Measurements from ENCODE around the gene ZNF148.

ZNF148 gene

DNA sequence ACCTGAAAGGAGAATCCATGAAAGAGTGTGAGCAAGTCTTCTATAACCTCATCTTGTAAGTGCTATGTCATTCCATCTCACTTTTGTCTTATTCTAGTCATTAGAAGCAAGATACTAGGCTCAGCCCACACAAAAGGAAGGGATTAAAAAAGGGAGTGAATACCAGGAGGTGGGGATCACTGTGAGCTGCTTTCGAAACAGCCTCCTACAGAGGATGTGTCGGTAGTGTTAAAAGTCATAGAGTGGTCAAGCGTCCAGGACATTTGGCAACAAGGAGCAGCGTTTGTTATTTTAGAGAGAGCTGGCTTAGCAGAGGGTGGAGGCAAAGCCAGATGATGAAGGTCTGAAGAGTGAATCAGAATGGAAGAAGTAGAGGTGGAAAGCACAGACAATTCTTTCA, 11.7 kb upstream of the ZNF148 start:
- no peaks in the 10 kb centered on the region for H4K20me1 ChIP-seq (ENCODE audit: control insufficient read depth, insufficient read depth, low read depth, low read length)
- TF ChIP-seq EZH2phosphoT487 (IDR thresholded peaks at IDR 0.05; ENCODE audit: borderline replicate concordance, low read length), result no peak
- TF ChIP-seq, protein P1, sequence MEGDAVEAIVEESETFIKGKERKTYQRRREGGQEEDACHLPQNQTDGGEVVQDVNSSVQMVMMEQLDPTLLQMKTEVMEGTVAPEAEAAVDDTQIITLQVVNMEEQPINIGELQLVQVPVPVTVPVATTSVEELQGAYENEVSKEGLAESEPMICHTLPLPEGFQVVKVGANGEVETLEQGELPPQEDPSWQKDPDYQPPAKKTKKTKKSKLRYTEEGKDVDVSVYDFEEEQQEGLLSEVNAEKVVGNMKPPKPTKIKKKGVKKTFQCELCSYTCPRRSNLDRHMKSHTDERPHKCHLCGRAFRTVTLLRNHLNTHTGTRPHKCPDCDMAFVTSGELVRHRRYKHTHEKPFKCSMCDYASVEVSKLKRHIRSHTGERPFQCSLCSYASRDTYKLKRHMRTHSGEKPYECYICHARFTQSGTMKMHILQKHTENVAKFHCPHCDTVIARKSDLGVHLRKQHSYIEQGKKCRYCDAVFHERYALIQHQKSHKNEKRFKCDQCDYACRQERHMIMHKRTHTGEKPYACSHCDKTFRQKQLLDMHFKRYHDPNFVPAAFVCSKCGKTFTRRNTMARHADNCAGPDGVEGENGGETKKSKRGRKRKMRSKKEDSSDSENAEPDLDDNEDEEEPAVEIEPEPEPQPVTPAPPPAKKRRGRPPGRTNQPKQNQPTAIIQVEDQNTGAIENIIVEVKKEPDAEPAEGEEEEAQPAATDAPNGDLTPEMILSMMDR (IDR thresholded peaks at IDR 0.05; ENCODE audit: low read depth, low read length, poor library complexity, severe bottlenecking), result no peak
- H3K4me3 ChIP-seq (ENCODE audit: low read length), result no peak overlapping the region
- H3F3A ChIP-seq (ENCODE audit: control insufficient read depth, insufficient read depth), result no peaks in the 10 kb centered on the region
- H3K27ac ChIP-seq (ENCODE audit: low read depth, low read length), result no peak overlapping the region
- no peaks in the 10 kb centered on the region for H3K79me2 ChIP-seq (ENCODE audit: control insufficient read depth, low read length)
- no peaks in the 10 kb centered on the region for H3K4me1 ChIP-seq (ENCODE audit: control insufficient read depth, low read length)
- H3K9me2 ChIP-seq (replicated peaks; ENCODE audit: control insufficient read depth, low read length), result no peaks in the 10 kb centered on the region
- no peak overlapping the region for H3K4me2 ChIP-seq (ENCODE audit: low read length)
- H3K36me3 ChIP-seq (ENCODE audit: control insufficient read depth, low read length), result no peaks in the 10 kb centered on the region
- H3K27me3 ChIP-seq (ENCODE audit: control insufficient read depth, low read length), result peaks cover 9% of the 10 kb centered on the region
- no peaks in the 10 kb centered on the region for H3K9me3 ChIP-seq (ENCODE audit: control insufficient read depth, insufficient read depth, low read length)

DNA sequence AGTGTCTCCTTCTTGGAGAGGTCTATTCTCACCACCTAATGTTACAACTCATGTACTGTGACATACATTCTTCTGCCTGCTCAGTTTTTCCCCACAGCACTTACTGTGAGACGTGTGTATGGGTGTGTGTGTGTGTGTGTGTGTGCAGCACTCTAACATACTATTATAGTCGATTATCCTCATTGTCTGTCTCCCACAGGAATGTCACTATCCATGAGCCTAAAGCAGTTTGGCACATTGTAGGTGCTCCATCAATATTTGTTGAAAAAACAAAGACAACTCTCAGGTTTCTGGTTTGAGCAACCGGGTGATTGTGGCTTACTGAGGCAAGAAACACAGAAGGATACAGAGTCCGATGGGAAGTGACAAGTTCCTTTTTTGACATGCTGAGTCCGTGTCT, 8.6 kb upstream of the ZNF148 start:
- H3K9me3 ChIP-seq (ENCODE audit: control insufficient read depth, insufficient read depth, low read length), result no peaks in the 10 kb centered on the region
- no peak overlapping the region for H3K4me3 ChIP-seq (ENCODE audit: low read length)
- no peaks in the 10 kb centered on the region for H3K4me1 ChIP-seq (ENCODE audit: control insufficient read depth, low read length)
- H3K4me2 ChIP-seq (ENCODE audit: low read length), result no peak overlapping the region
- no peaks in the 10 kb centered on the region for H3K79me2 ChIP-seq (ENCODE audit: control insufficient read depth, low read length)
- H3K36me3 ChIP-seq (ENCODE audit: control insufficient read depth, low read length), result no peaks in the 10 kb centered on the region
- peaks cover 9% of the 10 kb centered on the region for H3K27me3 ChIP-seq (ENCODE audit: control insufficient read depth, low read length)
- no peaks in the 10 kb centered on the region for H3K9me2 ChIP-seq (replicated peaks; ENCODE audit: control insufficient read depth, low read length)
- H4K20me1 ChIP-seq (ENCODE audit: control insufficient read depth, insufficient read depth, low read depth, low read length), result no peaks in the 10 kb centered on the region
- no peak for TF ChIP-seq EZH2phosphoT487 (IDR thresholded peaks at IDR 0.05; ENCODE audit: borderline replicate concordance, low read length)
- TF ChIP-seq, protein P1 (IDR thresholded peaks at IDR 0.05; ENCODE audit: low read depth, low read length, poor library complexity, severe bottlenecking), result no peak
- no peak overlapping the region for H3K27ac ChIP-seq (ENCODE audit: low read depth, low read length)
- no peaks in the 10 kb centered on the region for H3F3A ChIP-seq (ENCODE audit: control insufficient read depth, insufficient read depth)

DNA sequence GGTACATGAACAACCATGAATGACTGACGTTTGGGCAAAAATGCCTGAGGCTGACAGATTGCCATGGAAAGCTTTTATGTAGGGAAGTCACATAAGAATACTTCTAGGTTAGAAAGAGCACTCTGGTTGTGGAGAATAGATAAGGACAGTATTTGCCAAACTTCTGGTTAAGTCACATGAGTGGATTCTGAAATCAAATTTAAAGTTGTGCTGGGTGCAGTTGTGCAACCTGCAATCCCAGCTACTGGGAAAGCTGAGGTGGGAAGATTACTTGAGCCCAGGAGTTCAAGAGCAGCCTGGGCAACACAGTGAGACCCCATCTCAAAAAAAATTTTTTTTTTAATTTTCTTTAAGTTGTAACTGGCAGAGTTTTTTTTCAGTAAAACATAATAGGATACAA, 7.2 kb upstream of the ZNF148 start:
- no peaks in the 10 kb centered on the region for H3K79me2 ChIP-seq (ENCODE audit: control insufficient read depth, low read length)
- H3K4me1 ChIP-seq (ENCODE audit: control insufficient read depth, low read length), result no peaks in the 10 kb centered on the region
- no peaks in the 10 kb centered on the region for H3K9me3 ChIP-seq (ENCODE audit: control insufficient read depth, insufficient read depth, low read length)
- no peaks in the 10 kb centered on the region for H3K36me3 ChIP-seq (ENCODE audit: control insufficient read depth, low read length)
- no peak for TF ChIP-seq EZH2phosphoT487 (IDR thresholded peaks at IDR 0.05; ENCODE audit: borderline replicate concordance, low read length)
- TF ChIP-seq, protein P1 (IDR thresholded peaks at IDR 0.05; ENCODE audit: low read depth, low read length, poor library complexity, severe bottlenecking), result no peak
- H3K9me2 ChIP-seq (replicated peaks; ENCODE audit: control insufficient read depth, low read length), result no peaks in the 10 kb centered on the region
- no peaks in the 10 kb centered on the region for H4K20me1 ChIP-seq (ENCODE audit: control insufficient read depth, insufficient read depth, low read depth, low read length)
- H3K27me3 ChIP-seq (ENCODE audit: control insufficient read depth, low read length), result peaks cover 9% of the 10 kb centered on the region
- no peaks in the 10 kb centered on the region for H3F3A ChIP-seq (ENCODE audit: control insufficient read depth, insufficient read depth)
- H3K4me3 ChIP-seq (ENCODE audit: low read length), result no peak overlapping the region
- H3K27ac ChIP-seq (ENCODE audit: low read depth, low read length), result no peak overlapping the region
- no peak overlapping the region for H3K4me2 ChIP-seq (ENCODE audit: low read length)

DNA sequence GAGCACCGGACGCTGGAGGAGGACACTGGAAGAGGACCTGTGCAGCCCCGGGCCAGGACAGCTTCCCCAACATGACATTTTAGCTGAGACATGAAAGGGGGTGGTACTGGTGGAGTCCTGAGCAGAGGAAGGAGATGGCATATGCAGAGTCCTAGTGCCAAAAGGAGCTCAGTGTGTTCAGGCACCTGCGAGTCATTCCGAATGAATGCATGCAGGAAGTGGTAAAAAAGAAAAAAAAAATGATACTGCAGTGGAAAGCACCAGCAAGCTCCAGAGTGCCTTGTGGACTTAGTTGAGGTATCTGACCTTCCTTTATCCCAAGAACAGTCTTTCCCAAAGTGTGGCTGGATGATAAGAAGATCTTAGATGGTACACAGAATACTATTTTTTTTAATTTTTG, 6.6 kb upstream of the ZNF148 start:
- Histone ChIP-seq H3K4me1 (ENCODE audit: control insufficient read depth, low read length) (no peaks in the 10 kb centered on the region), H3F3A (ENCODE audit: control insufficient read depth, insufficient read depth) (peaks cover 1% of the 10 kb centered on the region; the same call in 1 of the 2 replicates), H3K36me3 (ENCODE audit: control insufficient read depth, low read length) (no peaks in the 10 kb centered on the region), H3K27me3 (ENCODE audit: control insufficient read depth, low read length) (peaks cover 9% of the 10 kb centered on the region), H3K9me2 (replicated peaks; ENCODE audit: control insufficient read depth, low read length) (no peaks in the 10 kb centered on the region), H3K79me2 (ENCODE audit: control insufficient read depth, low read length) (no peaks in the 10 kb centered on the region), H3K27ac (ENCODE audit: low read depth, low read length) (no peak overlapping the region), H4K20me1 (ENCODE audit: control insufficient read depth, insufficient read depth, low read depth, low read length) (no peaks in the 10 kb centered on the region), H3K9me3 (ENCODE audit: control insufficient read depth, insufficient read depth, low read length) (no peaks in the 10 kb centered on the region), H3K4me2 (ENCODE audit: low read length) (no peak overlapping the region), H3K4me3 (ENCODE audit: low read length) (no peak overlapping the region)
- TF ChIP-seq, protein P1 (IDR thresholded peaks at IDR 0.05; ENCODE audit: low read depth, low read length, poor library complexity, severe bottlenecking), result no peak
- TF ChIP-seq EZH2phosphoT487 (IDR thresholded peaks at IDR 0.05; ENCODE audit: borderline replicate concordance, low read length), result no peak

Measured in DOHH2 (cell line).